ENCODE results near the gene ANKRD52.

Gene ANKRD52

DNA sequence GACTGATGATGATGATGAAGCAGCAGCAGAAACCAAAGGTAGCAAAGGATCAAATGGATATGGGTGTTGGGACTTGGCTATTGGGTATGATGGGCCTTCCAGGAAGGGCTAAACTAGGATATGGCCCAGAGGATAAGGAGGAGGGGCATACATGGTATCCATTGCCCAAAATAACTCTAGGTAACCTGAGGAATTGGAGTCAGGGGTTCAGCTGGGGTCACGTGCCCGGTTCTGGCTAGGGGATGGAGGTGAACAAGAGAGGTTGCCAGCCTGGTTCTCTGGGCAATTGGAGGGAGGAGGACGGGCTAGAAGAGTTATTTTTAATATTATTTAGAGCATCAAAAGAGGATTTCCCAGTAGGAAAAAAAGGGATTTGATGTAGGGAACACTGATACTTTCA lies 2.7 kb upstream of the ANKRD52 start:
- Histone ChIP-seq H3K36me3 (replicated peaks in 1 of 2; ENCODE audit: control insufficient read depth in 2 of 2, insufficient read depth in 2 of 2, low read length in 2 of 2) (peaks cover 7 to 14% of the 10 kb centered on the region in 2 donors), H2BK12ac (ENCODE audit: low read length) (no peak overlapping the region), H3K27ac (replicated peaks; ENCODE audit: low read length) (no peak overlapping the region), H3K79me1 (ENCODE audit: low read depth, low read length) (peaks cover 10% of the 10 kb centered on the region), H4K91ac (ENCODE audit: low read depth, low read length, poor library complexity) (no peak overlapping the region), H3K18ac (ENCODE audit: low read length) (no peak overlapping the region), H3K4me1 (ENCODE audit: control insufficient read depth in 2 of 2, insufficient read depth in 1 of 2, low read depth in 1 of 2, low read length in 2 of 2) (peaks cover 8 to 12% of the 10 kb centered on the region in 2 donors), H3K27me3 (ENCODE audit: control insufficient read depth in 3 of 3, insufficient read depth in 3 of 3, low read depth in 1 of 3, low read length in 3 of 3) (no peaks in the 10 kb centered on the region), H3K9ac (ENCODE audit: low read depth, low read length, poor library complexity) (no peak overlapping the region), H3K4me3 (ENCODE audit: low read length in 2 of 2) (no peak overlapping the region), H3K9me3 (replicated peaks in 1 of 2; ENCODE audit: control insufficient read depth in 2 of 2, insufficient read depth in 1 of 2, low read depth in 1 of 2, low read length in 2 of 2) (no peaks in the 10 kb centered on the region), H3K4ac (ENCODE audit: low read length) (no peak overlapping the region), H2AFZ (ENCODE audit: low read length) (no peak overlapping the region), H2BK15ac (ENCODE audit: low read length) (no peak overlapping the region), H2BK5ac (ENCODE audit: low read length) (no peak overlapping the region), H3K23ac (ENCODE audit: low read depth, low read length, poor library complexity) (no peak overlapping the region), H2BK120ac (ENCODE audit: low read depth, low read length) (no peak overlapping the region), H2AK5ac (ENCODE audit: low read depth, low read length) (no peak overlapping the region), H3K4me2 (ENCODE audit: insufficient read depth, low read length, poor library complexity, severe bottlenecking) (no peak overlapping the region), H3K14ac (ENCODE audit: low read length) (no peak overlapping the region), H4K8ac (ENCODE audit: low read depth, low read length) (no peak overlapping the region)
- WGBS, 2 donors (ENCODE audit: extremely low coverage in 2 of 2, insufficient read length in 2 of 2, insufficient replicate concordance in 1 of 2), result no CpG with 5 or more reads among the region's 3 CpGs
- no peak for DNase-seq (ENCODE audit: low spot score)

DNA sequence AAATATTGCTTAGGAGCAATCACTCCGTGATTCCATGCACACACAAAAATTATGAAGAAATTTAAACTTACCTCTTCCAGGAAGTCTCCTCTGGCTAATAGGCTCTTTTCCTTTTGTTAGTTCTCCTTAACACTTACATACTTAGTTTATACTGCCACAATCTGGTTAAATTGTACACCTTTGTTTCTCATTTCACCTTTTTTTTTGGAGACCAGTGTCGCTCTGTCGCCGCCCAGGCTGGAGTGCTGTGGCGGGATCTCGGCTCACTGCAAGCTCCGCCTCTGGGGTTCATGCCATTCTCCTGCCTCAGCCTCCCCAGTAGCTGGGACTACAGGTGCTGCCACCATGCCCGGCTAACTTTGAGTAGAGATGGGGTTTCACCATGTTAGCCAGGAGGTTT lies 2.2 kb upstream of the ANKRD52 start:
- no CpG with 5 or more reads among the region's 8 CpGs for WGBS, 2 donors (ENCODE audit: extremely low coverage in 2 of 2, insufficient read length in 2 of 2, insufficient replicate concordance in 1 of 2)
- no peak overlapping the region for H2AK5ac ChIP-seq (ENCODE audit: low read depth, low read length)
- no peak overlapping the region for H2BK120ac ChIP-seq (ENCODE audit: low read depth, low read length)
- no peak overlapping the region for H2BK12ac ChIP-seq (ENCODE audit: low read length)
- H4K91ac ChIP-seq (ENCODE audit: low read depth, low read length, poor library complexity), result no peak overlapping the region
- no peak overlapping the region for H3K23ac ChIP-seq (ENCODE audit: low read depth, low read length, poor library complexity)
- no peak overlapping the region for H2BK5ac ChIP-seq (ENCODE audit: low read length)
- H3K27ac ChIP-seq (replicated peaks; ENCODE audit: low read length), result no peak overlapping the region
- no peak overlapping the region for H3K4me3 ChIP-seq (ENCODE audit: low read length in 2 of 2)
- H3K9ac ChIP-seq (ENCODE audit: low read depth, low read length, poor library complexity), result no peak overlapping the region
- no peaks in the 10 kb centered on the region for H3K9me3 ChIP-seq (replicated peaks in 1 of 2; ENCODE audit: control insufficient read depth in 2 of 2, insufficient read depth in 1 of 2, low read depth in 1 of 2, low read length in 2 of 2)
- H3K14ac ChIP-seq (ENCODE audit: low read length), result no peak overlapping the region
- DNase-seq (ENCODE audit: low spot score), result no peak
- H3K79me1 ChIP-seq (ENCODE audit: low read depth, low read length), result peaks cover 10% of the 10 kb centered on the region
- no peak overlapping the region for H3K18ac ChIP-seq (ENCODE audit: low read length)
- H4K8ac ChIP-seq (ENCODE audit: low read depth, low read length), result no peak overlapping the region
- H3K4ac ChIP-seq (ENCODE audit: low read length), result no peak overlapping the region
- H3K27me3 ChIP-seq (ENCODE audit: control insufficient read depth in 3 of 3, insufficient read depth in 3 of 3, low read depth in 1 of 3, low read length in 3 of 3), result no peaks in the 10 kb centered on the region
- H3K4me1 ChIP-seq (ENCODE audit: control insufficient read depth in 2 of 2, insufficient read depth in 1 of 2, low read depth in 1 of 2, low read length in 2 of 2), result peaks cover 8 to 12% of the 10 kb centered on the region in 2 donors
- no peak overlapping the region for H3K4me2 ChIP-seq (ENCODE audit: insufficient read depth, low read length, poor library complexity, severe bottlenecking)
- no peak overlapping the region for H2AFZ ChIP-seq (ENCODE audit: low read length)
- H3K36me3 ChIP-seq (replicated peaks in 1 of 2; ENCODE audit: control insufficient read depth in 2 of 2, insufficient read depth in 2 of 2, low read length in 2 of 2), result peaks cover 12 to 19% of the 10 kb centered on the region in 2 donors
- no peak overlapping the region for H2BK15ac ChIP-seq (ENCODE audit: low read length)

DNA sequence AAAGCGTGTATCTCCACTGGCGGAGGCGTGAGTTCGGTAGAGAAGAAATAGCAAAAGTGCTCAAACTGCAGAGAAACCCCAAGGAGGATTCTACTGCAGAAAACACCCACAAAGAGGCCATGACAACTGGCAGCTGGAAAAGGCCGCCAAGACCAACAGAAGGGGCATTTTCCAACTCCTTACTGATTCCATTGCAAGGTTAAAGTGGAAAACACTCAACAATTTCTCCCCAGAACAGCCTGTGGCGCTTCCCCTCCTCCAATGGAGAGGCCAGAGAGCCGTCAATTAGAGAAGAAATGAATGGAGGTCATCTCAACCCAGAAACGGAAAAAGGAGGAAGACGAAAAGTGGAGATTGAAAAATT lies 618 bp upstream of the ANKRD52 start:
- peak overlapping the region; percentile 99 for H2AFZ ChIP-seq (ENCODE audit: low read length)
- H4K91ac ChIP-seq (ENCODE audit: low read depth, low read length, poor library complexity), result no peak overlapping the region
- H3K9me3 ChIP-seq (replicated peaks in 1 of 2; ENCODE audit: control insufficient read depth in 2 of 2, insufficient read depth in 1 of 2, low read depth in 1 of 2, low read length in 2 of 2), result no peaks in the 10 kb centered on the region
- H3K79me1 ChIP-seq (ENCODE audit: low read depth, low read length), result peaks cover 10% of the 10 kb centered on the region
- H3K14ac ChIP-seq (ENCODE audit: low read length), result no peak overlapping the region
- H3K4ac ChIP-seq (ENCODE audit: low read length), result no peak overlapping the region
- H3K36me3 ChIP-seq (replicated peaks in 1 of 2; ENCODE audit: control insufficient read depth in 2 of 2, insufficient read depth in 2 of 2, low read length in 2 of 2), result peaks cover 22 to 34% of the 10 kb centered on the region in 2 donors
- H3K9ac ChIP-seq (ENCODE audit: low read depth, low read length, poor library complexity), result peak overlapping the region; percentile 89
- H2BK12ac ChIP-seq (ENCODE audit: low read length), result no peak overlapping the region
- H3K27ac ChIP-seq (replicated peaks; ENCODE audit: low read length), result no peak overlapping the region
- H3K4me3 ChIP-seq (ENCODE audit: low read length in 2 of 2), result peak overlapping the region; percentile 78 to 88
- peak overlapping the region; percentile 93 for H2BK15ac ChIP-seq (ENCODE audit: low read length)
- H2AK5ac ChIP-seq (ENCODE audit: low read depth, low read length), result peak overlapping the region; percentile 64
- H2BK5ac ChIP-seq (ENCODE audit: low read length), result peak overlapping the region; percentile 93
- peak overlapping the region; percentile 82 for H3K23ac ChIP-seq (ENCODE audit: low read depth, low read length, poor library complexity)
- peak overlapping the region; percentile 70 for H3K4me2 ChIP-seq (ENCODE audit: insufficient read depth, low read length, poor library complexity, severe bottlenecking)
- WGBS, 2 donors (ENCODE audit: extremely low coverage in 2 of 2, insufficient read length in 2 of 2, insufficient replicate concordance in 1 of 2), result no CpG with 5 or more reads among the region's 9 CpGs
- H4K8ac ChIP-seq (ENCODE audit: low read depth, low read length), result no peak overlapping the region
- H3K18ac ChIP-seq (ENCODE audit: low read length), result peak overlapping the region; percentile 93
- H3K4me1 ChIP-seq (ENCODE audit: control insufficient read depth in 2 of 2, insufficient read depth in 1 of 2, low read depth in 1 of 2, low read length in 2 of 2), result peaks cover 8 to 12% of the 10 kb centered on the region in 2 donors
- H3K27me3 ChIP-seq (ENCODE audit: control insufficient read depth in 3 of 3, insufficient read depth in 3 of 3, low read depth in 1 of 3, low read length in 3 of 3), result no peaks in the 10 kb centered on the region
- DNase-seq (ENCODE audit: low spot score), result peak; percentile 9
- H2BK120ac ChIP-seq (ENCODE audit: low read depth, low read length), result no peak overlapping the region

DNA sequence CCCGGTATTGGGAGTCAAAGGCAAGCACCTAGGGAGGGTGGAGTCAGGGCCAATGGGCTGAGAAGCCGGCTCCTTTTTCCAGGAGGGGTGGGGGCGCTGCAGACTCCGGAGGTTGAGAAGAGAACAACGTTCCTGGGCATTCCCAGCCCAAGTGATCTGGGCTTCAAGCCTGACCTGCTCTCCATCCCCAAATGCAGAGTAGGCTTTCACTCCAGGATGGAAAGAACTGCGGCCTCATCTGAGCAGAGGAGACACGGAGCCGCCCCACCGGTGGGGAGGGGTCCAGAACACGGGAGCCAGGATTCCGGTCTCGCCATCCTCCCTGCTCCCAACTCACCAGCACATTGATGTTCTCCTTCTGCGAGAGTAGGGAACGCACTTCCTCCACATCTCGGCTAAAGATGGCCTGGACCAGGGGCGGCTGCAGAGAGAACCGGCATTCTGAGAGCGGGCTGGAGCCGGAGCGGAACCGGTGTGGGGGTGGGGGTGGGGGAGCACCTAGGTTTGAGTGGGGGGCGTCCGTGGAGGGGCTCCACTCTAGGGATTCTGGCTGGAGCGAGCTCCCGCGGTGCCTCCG lies 605 bp downstream of the ANKRD52 start:
- DNase-seq (ENCODE audit: low spot score), result peak; percentile 41
- H3K23ac ChIP-seq (ENCODE audit: low read depth, low read length, poor library complexity), result peak overlapping the region; percentile 82
- H4K8ac ChIP-seq (ENCODE audit: low read depth, low read length), result no peak overlapping the region
- H3K4me1 ChIP-seq (ENCODE audit: control insufficient read depth in 2 of 2, insufficient read depth in 1 of 2, low read depth in 1 of 2, low read length in 2 of 2), result peaks cover 8 to 12% of the 10 kb centered on the region in 2 donors
- no peak overlapping the region for H2AK5ac ChIP-seq (ENCODE audit: low read depth, low read length)
- H2BK5ac ChIP-seq (ENCODE audit: low read length), result no peak overlapping the region
- H3K4me2 ChIP-seq (ENCODE audit: insufficient read depth, low read length, poor library complexity, severe bottlenecking), result peak overlapping the region; percentile 61
- no peak overlapping the region for H4K91ac ChIP-seq (ENCODE audit: low read depth, low read length, poor library complexity)
- H2BK12ac ChIP-seq (ENCODE audit: low read length), result no peak overlapping the region
- peak overlapping the region; percentile 99 for H3K18ac ChIP-seq (ENCODE audit: low read length)
- peak overlapping the region; percentile 78 to 89 for H3K4me3 ChIP-seq (ENCODE audit: low read length in 2 of 2)
- peak overlapping the region; percentile 74 for H2BK15ac ChIP-seq (ENCODE audit: low read length)
- H2AFZ ChIP-seq (ENCODE audit: low read length), result peak overlapping the region; percentile 99
- no peak overlapping the region for H3K4ac ChIP-seq (ENCODE audit: low read length)
- H3K27ac ChIP-seq (replicated peaks; ENCODE audit: low read length), result peak overlapping the region; percentile 62
- H3K79me1 ChIP-seq (ENCODE audit: low read depth, low read length), result peaks cover 10% of the 10 kb centered on the region
- H3K14ac ChIP-seq (ENCODE audit: low read length), result peak overlapping the region; percentile 92
- H3K27me3 ChIP-seq (ENCODE audit: control insufficient read depth in 3 of 3, insufficient read depth in 3 of 3, low read depth in 1 of 3, low read length in 3 of 3), result no peaks in the 10 kb centered on the region
- no peaks in the 10 kb centered on the region for H3K9me3 ChIP-seq (replicated peaks in 1 of 2; ENCODE audit: control insufficient read depth in 2 of 2, insufficient read depth in 1 of 2, low read depth in 1 of 2, low read length in 2 of 2)
- peak overlapping the region; percentile 53 for H2BK120ac ChIP-seq (ENCODE audit: low read depth, low read length)
- peaks cover 34 to 46% of the 10 kb centered on the region in 2 donors for H3K36me3 ChIP-seq (replicated peaks in 1 of 2; ENCODE audit: control insufficient read depth in 2 of 2, insufficient read depth in 2 of 2, low read length in 2 of 2)
- peak overlapping the region; percentile 99 for H3K9ac ChIP-seq (ENCODE audit: low read depth, low read length, poor library complexity)
- no CpG with 5 or more reads among the region's 27 CpGs for WGBS, 2 donors (ENCODE audit: extremely low coverage in 2 of 2, insufficient read length in 2 of 2, insufficient replicate concordance in 1 of 2)

Data from neuronal stem cell (in vitro differentiated cells).